Forelimb muscle (tissue), 1 donor: ENCODE measurements around the gene SIAH1. TPM values are rescaled to one million over a fixed set of nuclear protein-coding genes. Genes with fewer than 3 reads are reported as not detected.
A peak's percentile ranks its signal among the peaks of the same experiment; 100 is the strongest.
"Not testable (repeated sequence)": the region's sequence is repeated elsewhere in the genome, so short reads cannot be mapped to it uniquely, and the experiment has no call there.

Source experiments
- DNase-seq: peaks from one replicate; pipeline ENCODE4 v3.0.0-alpha.2; 2013; ENCODE audit warnings: low read depth
- polyA plus RNA-seq: library from polyadenylated mRNA; unstranded; fragments of 120-200 nt; gene quantifications from one replicate; pipeline ENCODE4 v1.2.1, GENCODE V29; 2013; ENCODE audit not compliant: insufficient read length

The SIAH1 gene
- polyA plus RNA-seq, 1 donor, result 27.5 TPM

DNA sequence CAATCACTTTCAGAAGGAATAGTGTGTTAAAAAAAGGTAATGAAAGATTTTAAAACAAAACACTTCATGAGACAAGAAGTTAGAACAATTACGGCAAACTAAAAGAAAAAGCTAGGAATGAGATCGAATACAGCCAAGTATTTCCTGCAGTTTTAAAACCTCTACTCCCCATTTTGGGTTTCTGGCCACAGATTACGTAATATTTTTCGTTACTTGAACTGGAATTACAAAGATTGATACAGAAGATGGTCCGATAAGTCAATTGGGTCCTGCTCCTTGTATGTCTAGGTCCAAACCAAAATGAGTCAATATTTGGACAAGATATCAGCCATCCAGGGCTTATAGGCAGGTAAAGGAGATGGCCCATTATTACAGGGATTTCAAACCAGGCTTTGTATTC lies 52.2 kb downstream of the SIAH1 start:
- no peak for DNase-seq

DNA sequence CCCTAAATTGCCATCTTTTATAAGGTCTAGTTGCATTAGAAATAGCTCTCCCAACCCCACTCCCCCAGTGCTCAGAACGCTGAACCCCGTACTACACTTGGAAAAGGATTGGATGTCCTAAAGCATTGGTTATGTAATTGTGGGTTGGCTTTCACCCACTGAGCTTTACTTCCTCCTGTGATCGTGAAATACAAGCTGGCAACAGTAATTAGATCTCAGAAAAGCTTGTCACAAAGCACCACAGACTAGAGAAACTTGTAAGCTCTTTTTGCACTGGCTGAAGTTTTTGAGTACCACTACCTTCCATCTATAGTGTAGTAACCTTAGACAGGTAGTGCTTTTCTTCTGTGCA lies 54.4 kb downstream of the SIAH1 start:
- DNase-seq, result no peak

DNA sequence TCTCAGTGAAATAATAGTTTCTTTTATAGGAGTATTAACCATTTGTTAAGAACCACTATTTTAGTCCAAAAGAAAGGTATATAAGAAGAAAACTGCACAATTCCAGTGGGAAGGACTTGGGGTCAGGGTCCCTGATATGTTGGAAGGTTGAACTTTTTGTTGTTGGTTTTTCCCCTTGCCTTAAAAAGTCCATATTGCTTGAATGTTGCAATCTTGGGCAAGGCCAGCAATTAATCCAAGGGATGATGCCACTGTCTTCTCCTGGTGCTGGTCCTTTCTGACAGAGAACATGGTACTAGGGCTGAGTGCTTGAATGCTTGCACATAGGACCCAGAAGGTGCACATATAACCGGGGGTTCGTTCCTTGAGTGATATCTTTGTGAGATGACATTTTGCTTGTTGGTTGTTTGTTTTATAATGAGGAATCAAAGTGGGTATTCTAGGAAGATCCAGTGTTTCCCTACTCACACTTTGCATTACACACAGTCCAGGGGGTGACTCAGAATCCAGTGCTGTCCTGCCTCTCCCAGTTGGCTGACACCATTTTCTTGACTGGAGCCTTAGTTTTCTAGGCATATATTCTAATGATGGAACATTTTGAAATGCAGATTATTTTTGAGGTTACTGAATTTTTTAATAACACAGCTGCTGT lies 54.9 kb downstream of the SIAH1 start:
- no peak for DNase-seq

DNA sequence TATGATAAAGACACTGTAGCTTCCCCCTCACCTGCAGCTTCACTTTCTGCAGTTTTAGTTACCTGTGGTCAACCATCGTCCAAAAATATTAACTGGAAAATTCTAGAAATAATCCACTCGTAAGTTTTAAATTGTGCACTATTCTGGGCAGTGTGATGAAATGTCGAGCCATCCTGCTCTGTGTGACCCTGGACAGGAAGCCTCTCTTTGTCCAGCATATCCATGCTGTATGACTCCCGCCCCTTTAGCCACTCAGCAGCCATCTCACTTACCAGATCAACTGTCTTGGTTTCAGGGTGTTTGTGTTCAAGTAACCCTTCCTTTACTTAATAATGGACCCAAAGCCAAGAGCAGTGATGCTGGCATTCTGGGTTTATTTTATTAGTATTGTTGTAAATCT lies 56.1 kb downstream of the SIAH1 start:
- DNase-seq, result no peak

DNA sequence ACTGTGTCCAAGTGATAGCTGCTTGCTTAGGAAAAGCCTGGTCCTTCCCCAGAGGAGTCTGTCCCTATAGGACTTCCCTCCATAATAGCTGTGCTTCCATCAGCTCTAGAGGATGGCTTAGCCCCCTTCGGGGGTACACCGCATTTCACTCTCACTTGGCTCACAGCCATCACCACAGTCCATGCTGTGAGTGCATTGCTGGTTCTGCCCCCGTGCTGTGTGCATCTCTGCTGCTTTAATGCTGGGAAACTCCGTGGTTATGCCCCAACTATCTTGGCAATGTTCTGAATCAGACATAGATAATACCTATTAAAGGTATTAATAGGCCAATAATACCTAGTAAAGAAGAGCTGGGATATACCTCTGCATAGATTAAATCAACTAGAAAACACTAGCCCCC lies 58.3 kb downstream of the SIAH1 start:
- DNase-seq, result no peak

DNA sequence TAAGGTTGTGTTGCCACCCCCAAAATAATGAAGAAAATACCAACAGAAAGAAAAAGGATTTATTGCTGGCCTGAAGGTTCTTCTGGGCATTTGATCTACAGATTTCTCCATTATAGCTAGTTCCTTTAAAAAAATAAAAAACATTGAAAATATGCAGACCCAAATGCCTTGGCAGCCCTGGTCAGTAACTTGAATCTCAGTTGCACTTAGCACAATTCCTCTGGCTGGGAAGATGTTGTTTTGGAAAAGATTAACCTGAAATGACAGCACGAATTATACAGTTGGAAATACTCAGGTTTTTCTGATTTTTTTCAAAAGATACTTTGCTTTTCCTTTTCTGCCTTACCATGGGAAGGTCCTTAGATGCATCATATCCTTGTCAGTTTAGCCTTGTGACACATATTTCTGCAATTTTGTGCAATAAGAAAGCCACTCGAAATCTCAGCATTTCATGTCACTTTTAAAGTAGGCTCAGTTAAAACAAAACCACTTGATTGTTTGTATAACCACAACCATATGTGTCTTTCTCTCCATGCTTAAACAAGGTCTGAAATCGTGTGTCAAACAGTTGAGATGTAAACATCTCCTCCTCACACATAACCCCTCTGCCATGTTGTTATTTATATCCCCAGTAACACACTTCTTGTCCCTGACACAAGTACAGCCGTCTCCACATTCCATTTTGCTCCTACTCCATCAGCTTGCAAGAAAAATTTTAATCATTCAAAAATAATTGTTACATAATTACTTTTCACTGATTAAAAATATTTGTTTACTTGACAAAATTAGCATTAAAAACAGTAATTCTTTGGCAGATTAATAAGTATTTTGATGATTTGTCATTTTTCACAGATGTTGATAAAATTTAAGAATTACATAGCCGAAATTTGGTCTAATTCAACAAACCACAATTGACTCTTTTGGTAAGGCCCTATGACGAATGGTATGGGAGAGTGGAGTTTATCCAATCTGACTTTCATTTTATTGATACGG lies 61.1 kb downstream of the SIAH1 start:
- no peak for DNase-seq

DNA sequence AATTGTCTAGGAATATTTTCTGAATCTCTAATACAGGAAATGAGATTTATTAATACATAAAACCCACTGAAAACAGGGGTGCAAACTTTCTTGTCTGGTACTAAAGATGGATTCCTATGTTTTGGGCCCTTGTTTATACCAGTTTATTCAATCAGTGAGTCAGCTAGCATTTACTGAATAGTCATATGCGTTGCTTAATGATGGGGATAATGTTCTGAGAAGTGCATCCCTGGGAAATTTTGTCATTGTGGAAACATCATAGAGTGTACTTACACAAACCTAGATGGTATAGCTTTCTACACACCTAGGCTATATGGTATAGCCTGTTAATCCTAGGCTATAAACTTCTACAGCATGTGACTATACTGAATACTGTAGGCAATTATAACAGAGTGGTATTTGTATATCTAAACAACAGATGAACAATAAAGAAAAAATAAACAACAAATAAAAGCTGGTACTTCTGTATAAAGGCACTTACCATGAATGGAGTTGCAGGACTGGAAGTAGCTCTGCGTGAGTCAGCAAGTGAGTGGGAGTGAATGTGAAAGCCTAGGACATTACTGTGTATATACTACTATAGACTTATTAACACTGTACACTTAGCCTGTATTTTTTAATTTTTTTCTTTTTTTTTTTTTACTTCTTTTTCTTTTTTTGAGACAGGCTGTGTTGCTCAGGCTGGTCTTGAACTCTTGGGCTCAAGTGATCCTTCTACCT lies 63.7 kb downstream of the SIAH1 start:
- DNase-seq, result no peak

DNA sequence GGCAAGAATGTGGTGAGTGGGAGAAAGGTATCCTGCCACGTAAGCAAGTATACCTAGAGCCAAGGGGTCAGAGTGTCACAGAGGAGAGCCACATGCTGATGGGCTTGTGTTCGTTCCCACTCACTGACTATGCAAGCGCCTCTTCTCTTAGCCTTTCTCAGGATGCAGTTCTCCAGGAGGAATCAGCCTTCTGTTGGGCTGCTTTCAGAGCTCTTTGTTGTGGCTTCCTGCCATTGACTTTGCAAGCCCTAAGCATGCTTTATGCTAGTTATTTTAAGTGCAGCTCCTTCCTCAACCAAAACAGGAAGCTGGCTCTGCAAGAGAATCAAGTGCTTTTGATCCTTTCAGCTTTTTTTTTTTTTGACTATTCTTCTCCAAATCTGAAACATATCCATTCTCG lies 66.6 kb downstream of the SIAH1 start:
- peak; percentile 20 for DNase-seq

DNA sequence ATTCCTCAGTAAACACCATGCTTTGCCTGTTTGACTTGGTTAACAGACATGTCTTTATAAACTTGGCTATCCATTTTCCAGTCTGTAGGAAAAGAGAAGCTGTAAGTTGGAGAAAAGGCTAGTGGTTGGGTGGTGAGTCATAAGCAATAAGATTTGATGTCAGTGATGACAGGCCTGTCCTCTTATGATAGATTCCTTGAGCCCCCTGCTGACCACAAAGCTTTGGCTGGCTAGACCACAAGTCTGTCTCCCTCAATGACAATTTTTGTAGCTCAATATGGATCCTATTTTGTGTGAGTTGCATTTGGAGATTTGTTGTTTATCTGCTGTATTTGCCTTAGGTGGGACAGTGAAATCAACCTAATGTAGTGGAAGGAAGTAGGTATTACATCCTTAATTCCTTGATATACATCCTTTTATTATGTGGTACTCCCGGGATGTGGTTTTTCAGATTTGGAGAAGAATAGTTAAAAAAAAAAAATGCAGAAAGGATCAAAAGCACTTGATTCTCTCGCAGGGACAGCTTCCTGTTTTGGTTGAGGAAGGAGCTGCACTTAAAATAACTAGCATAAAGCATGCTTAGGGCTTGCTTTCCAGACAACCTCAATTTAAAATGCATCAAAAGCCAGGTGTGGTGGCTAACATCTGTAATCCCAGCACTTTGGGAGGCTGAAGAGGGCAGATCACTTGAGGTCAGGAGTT lies 67.4 kb downstream of the SIAH1 start:
- no peak for DNase-seq

DNA sequence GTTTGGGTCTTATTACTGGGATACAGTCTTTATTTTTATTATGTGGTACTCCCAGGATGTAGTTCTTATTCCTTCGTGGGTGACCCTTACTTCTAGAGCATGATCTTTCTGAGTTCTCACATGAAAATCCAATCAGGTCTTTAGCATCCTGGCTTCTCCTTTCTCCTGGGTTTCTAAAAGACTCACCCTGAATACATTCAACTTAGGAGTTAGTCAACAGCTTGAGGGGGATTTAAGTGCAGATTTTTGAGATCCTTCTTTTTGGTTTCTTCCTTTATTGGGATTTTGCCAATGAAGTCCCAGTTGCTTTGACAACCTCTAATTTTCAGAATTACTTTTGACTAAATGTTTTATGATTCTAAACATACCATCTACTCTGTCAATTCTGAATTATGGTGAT lies 68.2 kb downstream of the SIAH1 start:
- no peak for DNase-seq

DNA sequence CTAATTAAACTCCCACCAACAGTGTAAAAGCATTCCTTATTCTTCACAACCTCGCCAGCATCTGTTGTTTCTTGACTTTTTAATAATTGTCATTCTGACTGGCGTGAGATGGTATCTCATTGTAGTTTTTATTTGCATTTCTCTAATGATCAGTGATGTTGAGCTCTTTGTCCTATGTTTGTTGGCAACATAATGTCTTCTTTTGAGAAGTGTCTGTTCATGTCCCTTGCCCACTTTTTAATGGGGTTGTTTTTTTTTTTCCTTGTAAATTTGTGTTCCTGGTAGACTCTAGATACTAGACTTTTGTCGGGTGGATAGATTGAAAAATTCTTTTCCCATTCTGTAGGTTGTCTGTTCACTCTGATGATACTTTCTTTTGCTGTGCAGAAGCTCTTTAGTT lies 71.3 kb downstream of the SIAH1 start:
- DNase-seq, result not testable (repeated sequence)

DNA sequence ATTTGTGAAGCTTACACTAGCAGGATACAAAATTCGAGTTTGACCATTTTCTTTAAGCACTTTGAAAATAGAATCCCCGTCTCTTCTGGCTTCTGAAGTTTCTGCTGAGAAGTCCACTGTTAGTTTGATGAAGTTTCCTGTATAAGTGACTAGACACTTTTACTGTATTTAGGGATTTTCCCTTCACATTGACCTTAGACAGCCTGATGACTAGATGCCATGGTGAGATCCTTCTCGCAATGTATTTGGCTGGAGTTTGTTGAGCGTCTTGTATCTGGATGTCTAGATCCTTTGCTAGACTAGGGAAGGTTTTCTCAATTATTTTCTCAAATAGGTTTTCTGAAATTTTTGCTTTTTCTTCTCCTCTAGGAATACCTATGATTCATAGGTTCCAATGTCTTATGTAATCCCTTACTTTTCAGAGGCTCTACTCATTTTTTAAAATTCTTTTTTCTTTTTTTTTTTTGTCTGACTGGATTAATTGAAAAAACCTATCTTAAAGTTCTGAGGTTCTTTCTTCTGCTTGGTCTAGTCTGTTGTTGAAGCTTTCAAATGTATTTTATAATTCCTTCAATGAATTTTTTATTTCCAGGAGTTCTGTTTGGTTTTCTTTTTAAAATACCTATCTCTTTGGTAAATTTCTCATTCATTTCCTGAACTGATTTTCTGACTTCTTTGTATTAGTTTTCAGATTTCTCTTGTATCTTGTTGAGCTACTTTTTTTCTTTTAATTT lies 74.1 kb downstream of the SIAH1 start:
- no peak for DNase-seq

Other genes with a start within 250 kb of the SIAH1 start
- 0.33 TPM for gene ABCC12, start 229.4 kb downstream of the SIAH1 start, polyA plus RNA-seq
- gene LONP2, start 141.1 kb downstream of the SIAH1 start, polyA plus RNA-seq, result 41.1 TPM
- 0.18 TPM for gene ABCC11, start 137.9 kb downstream of the SIAH1 start, polyA plus RNA-seq
- gene N4BP1, start 224.8 kb upstream of the SIAH1 start, polyA plus RNA-seq, result 39.3 TPM